ENCODE results near the gene RPSA.
"Not testable (repeated sequence)": the region's sequence is repeated elsewhere in the genome, so short reads cannot be mapped to it uniquely, and the experiment has no call there.

Gene RPSA

DNA sequence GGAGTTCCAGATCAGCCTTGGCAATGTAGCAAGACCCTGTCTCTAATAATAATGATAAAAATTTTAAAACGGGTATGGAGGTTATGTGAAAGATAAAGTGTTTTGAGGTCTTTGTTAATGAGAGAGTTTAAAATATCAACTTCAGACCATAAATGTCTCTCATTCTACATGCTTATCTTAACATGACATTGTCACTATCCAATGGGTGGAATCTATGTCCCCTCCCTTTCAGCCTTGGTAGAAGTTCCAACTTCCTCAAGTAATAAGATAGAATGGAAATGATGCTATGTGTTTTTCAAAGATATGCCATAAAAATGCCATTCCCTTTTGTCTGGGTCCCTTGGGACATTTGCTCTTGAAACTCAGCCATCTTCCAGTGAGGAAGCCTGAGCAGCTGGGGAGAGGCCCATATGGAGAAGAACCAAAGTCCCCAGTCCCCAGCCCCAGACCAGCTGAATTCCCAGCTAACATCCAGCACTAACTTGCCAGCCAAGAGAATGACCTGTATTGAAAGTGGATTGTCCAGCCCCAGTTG is 17.0 kb downstream of the RPSA start:
- no peak for DNase-seq

DNA sequence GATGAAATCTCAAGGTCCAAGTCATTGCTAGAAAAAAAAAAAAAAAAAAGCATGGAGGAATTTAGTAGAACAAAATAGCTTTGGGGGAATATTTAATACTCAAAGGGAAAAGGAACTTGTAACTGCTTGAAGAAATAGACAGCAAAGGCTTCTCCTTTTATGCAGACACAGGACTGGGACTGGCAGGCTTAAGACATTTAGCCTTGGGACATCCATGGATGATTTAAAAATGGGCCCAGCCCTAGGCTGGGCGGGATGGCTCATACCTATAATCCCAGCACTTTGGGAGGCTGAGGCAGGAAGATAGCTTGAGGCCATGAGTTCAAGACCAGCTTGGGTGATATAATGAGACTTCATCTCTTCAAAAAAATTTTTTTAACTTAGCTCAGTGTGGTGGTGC is 19.8 kb downstream of the RPSA start:
- no peak for DNase-seq

DNA sequence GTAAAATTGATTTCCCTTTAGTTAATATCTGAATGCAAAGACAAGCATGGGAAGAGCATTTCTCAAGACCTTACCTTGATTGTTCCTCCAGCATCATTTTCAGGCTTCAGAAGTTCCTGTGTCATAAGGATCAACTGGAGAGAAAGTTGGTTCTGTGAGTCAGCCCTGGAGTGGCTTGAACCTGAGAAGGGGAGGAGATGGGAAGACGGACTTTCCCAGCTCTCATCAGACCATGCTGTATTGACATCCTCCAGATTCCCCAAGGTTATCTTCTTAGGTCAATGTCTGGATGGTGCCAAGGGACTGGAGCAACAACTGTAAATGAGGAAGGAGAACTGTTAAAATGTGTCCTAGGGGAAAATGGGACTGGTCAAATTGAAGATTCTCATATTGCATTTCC is 21.0 kb downstream of the RPSA start:
- DNase-seq, result no peak

DNA sequence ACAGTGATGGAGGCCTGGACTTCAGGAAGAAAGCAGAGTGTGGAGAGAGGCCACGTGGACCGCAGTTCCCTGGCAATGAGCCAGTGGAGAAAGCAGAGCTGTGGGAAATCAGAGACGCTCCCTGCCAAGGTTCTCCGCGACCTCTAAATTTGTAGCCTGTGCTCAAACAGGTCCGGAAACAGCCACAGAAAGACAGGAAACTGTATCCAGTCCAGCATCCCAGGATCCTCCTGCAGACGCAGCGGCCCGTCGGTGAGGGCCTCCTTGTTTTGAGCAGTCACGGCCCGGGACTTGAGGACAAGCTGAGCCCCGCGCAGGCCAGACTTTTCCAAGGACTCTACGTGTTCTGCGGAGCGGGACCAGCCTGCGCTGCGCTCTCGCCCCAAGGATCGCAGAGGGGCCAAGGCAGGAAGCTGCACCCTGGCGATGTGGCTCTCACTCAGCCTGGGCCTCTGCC is 22.3 kb downstream of the RPSA start:
- DNase-seq, result no peak

DNA sequence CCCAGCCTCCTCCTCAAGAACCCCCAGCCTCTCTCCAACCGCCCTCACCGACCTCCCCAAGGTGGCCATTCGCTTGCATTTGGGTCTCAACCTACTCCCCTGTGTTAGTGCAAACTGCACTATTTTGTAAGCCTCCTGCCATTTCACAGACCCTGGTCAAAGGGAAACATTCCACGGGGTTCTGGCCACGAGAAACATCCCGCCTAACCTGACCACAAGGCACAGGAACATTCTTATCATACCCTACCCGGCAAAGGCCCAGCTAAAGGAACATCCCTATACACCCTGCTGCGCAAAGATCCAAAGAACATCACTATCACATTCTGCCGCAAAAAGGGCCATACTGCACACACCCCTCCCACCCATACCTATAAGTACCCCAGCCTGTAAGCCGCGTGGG is 22.9 kb downstream of the RPSA start:
- no peak for DNase-seq

DNA sequence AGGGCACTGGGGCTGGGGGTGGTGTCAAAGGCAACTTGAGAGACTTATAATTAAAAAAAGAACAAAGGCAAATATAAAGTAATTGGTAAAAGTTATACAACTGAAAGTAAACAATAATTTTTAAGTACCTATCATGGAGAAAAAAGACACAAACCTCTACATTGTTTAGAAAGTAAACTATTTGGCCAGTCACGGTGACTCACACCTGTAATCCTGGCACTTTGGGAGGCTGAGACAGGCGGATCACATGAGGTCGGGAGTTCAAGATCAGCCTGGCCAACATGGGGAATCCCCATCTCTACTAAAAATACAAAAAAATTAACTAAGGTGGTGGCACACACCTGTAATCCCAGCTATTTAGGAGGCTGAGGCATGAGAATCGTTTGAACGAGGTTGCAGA is 25.8 kb downstream of the RPSA start:
- no peak for DNase-seq

DNA sequence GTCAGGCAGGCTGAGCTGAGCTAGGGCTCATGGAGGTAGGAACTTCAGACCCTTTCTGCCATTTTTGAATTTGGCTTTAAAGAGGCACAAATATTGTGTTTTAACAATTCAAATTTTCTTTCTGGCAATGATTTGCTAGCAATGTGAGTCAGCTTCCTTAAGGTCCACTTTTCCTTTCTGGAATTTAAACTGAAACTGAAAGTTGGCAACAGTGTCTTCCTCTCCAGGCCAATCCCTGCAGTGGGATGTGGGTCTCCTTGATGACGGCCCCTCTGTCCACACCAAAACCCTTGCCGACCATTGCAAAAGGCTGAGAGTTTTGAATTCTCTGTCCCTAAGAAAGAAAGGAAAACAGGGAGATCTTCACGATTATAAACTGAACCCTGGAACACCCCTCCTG is 27.1 kb downstream of the RPSA start:
- DNase-seq, result no peak

DNA sequence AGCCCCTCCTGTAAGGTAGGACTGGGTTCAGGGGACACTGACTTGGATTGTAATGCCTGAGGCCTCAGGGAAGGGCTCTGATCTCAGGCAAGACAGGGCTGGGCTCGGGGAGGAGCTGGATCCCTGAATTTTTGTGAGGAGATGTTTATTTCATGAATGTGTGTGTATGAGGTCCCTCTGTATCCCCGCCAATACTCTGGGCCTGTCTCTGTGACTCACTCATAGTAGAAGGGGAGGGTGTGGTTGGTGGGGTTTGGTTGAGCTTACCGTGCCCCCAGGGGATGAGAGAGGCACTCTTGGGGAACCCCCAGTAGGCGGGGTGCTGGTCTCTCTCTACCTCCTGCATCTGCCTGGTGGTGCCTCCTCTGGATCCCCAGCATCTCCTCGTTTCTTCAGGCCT is 28.1 kb downstream of the RPSA start:
- no peak for DNase-seq

DNA sequence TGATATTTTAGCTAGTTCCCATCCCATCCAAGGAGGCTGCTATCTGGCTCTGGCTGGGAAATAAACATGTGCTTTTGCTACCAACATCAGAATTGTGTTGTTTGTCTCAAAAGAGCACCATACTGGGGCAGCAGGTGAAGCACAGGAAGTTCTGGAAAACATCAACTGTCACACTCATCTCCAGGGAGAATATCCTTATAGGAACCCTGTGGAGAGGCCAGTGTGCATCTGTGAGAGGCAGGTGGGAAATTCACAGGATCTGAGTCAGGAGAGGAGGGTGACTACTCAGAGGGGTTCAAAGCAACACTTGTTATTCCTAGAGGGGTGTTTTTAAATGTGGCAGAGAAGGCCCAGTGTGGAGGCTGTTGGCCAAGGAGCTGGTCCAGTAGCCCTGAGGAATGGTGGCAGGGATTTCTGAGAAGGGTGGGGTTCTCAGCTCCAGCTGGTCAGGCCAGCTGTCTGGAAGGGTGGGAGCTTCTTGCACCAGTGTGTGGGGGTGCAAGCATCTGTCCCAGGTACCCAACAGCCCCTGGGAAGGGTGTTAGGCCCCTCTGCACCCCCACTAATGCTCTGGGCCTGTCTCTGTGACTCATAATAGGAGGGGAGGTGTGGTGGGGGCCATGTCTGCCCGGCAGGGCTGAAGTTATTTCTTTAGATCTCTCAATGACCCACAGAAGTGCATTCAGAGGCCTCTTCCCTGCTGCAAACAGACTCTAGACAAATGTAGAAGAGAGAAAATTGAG is 28.7 kb downstream of the RPSA start:
- no peak for DNase-seq

DNA sequence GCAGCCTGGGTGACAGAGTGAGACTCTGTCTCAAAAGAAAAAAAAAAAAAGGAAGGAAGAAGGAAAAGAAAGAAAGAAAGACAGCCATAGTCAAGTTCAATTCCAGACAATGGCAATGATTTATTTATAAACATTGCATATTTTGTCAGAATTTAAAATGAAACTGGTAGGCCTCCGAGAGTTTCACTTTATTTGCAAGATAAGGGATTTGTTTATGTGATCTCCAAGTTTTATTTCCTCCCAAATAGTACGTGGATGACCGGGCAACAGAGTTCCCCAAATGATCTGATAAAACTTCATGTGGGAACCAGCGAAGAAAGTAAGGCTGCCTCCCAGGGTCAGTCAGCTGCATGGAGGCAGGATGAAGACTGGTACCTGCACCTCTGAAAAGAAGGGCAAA is 32.4 kb downstream of the RPSA start:
- no peak for DNase-seq

DNA sequence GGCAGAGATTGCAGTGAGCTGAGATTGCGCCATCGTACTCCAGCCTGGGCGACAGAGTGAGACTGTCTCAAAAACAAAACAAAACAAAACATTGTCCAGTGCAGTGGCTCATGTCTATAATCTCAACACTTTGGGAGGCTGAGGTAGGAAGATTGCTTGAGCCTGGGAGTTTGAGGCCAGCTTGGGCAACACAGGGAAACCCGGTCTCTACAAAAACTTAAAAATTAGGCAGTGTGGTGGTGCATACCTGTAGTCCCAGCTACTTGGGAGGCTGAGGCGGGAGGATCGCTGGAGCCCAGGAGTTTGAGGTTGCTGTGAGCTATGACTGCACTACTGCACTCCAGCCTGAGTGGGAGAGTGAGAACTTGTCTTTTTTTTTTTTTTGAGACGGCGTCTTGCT is 33.8 kb downstream of the RPSA start:
- no peak for DNase-seq

DNA sequence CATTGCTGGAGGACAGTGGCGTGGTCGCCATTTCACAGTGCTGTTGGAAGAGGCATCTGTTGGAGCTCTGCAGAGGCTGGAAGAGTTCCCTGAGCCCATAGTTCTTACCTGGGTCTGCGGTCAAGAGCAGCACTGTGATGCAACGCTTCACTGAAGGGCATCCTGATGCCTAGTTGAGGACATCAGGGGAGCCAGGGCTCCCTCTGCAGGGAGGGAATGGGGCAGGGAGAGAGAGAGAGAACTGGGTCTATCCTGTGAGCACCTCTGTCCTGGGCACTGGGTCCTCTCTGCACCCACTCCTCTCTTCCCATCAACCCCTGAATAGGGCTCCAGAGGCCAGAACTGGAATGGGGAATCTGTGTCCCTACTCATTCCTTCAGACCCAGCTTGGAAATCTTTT is 37.0 kb downstream of the RPSA start:
- DNase-seq, result no peak

DNA sequence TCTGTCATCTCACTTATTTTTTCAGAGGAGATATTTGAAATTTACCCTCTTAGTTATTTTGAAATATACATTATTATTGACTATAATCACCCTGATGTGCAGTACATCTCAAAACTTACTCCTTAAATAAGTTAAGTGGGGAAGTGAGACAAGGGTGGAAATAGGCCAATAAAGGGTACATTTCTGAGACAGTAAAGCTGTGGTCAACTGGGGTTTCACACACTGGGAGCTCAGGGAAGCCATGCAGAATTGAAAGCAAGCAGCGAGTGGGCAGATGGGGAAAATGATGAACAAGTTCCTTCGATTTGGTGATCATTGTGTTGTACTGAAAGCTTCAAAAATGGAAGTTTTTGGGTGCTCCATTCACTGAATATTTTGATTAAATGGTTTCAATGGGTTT is 39.4 kb downstream of the RPSA start:
- DNase-seq, result no peak

DNA sequence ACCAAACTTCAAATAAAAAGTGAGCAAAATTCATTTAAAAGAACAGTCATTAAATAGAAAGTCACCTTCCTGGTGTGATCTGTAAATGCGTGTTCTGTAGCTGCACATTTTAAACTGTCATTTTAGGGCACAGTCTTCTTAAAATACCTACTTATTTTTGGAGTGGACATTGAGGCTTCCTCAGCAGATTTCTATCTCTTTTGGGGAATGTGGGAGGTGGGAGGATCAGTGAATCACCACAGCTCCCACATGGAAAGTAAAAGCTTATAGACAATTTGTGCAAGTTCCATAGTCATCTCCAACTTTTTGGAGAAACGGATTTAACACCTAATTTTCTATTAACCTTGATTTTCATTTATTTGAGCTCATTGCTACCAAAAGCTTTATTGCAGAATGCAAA is 39.9 kb downstream of the RPSA start:
- DNase-seq, result no peak

DNA sequence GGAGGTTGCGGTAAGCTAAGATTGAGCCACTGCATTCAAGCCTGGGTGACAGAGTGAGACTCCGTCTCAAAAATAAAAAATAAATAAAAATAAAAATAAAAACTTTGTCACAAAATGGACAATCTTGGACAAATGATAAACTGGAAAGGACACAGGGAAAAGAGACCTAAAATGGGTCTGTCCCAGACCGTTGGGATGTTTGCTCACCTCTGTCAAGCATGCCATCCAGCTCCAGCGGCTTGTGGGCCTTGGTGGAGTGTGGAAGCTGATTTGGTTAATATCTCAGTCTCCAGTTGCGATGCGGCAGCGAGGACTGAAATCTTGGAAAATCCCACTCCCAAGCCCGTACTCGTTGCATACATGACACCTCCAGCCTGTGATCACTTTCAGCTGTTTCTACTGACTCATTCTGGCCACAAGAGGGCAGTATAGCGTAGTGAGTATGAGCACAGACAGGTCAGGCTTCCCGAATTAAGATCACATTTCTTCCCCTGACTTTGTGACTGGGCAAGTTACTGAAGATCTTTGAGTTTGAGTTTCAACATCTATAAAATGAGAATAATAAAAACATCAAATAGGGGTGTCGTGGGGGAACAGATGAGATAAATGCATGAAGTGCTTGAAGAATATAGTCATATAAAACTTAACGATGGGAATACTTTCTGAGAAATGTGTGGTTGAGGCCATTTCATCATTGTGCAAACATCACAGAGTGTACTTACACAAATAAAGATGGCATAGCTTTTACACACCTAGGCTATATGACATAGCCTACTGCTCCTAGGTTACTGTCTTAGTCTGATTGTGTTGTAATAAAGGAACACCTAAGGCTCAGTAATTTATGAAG is 41.3 kb downstream of the RPSA start:
- no peak for DNase-seq

DNA sequence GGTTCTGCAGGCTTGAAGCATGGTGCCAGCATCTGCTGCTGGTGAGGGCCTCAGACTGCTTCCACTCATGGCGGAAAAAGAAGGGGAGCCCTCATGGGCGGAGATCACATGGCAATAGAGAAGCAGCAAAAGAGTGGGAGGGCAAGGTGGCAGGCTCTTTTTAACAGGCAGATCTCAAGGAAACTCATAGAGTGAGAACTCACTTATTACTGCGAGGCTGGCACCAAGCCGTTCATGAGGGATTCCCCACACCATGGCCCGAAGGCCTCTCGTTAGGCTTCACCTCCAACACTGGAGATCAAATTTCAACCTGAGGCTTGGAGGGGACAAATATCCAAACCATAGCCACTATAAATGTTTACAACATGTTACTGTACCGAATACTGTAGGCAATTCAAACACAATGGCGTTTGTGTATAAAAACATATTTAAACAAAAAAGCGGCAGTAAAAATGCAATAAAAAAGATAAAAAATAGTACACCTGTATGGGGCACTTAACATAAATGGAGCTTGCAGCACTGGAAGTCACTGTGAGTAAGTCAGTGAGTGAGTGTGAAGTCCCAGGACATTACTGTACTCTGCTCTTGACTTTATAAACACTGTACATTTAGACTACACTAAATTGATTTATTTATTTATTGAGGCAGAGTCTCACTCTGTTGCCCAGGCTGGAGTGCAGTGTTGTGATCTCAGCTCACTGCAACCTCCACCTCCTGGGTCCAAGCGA is 42.1 kb downstream of the RPSA start:
- no peak for DNase-seq

DNA sequence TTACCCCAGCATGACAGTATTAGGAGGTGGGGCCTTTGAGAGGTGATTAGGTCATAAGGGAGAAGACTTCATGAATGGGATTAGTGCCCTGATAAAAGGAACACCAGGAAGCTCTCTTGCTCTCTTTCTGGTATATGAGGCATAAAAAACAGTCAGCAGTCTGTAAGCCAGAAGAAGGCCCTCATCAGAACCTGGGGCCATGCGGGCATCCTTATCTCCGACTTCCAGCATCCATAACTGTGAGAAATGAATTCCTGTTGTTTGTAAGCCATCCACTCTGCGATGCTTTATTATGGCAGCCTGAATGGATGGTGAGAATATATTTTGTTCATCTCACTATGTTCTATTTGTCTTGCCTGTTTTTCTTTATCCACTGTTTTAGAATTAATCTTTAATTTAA is 43.3 kb downstream of the RPSA start:
- DNase-seq, result no peak

DNA sequence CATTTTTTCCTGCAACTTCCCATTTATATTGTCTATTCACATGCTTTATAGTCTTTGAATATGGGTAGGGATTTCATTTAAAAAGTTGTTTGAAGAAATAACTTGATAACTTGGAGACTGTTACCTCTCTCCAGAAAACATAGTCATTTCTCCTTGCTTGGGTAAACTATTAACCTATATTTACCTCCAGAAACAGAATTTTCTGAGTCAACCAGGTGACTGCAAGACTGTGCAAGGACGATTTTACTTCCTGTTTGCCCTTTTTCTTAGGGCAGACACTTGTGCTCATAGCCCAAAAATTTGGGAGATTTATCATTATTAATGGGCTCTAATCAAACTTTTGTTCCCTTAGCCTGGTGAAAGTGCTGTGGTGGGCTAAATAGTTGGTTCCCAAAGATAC is 46.6 kb downstream of the RPSA start:
- no peak for DNase-seq

DNA sequence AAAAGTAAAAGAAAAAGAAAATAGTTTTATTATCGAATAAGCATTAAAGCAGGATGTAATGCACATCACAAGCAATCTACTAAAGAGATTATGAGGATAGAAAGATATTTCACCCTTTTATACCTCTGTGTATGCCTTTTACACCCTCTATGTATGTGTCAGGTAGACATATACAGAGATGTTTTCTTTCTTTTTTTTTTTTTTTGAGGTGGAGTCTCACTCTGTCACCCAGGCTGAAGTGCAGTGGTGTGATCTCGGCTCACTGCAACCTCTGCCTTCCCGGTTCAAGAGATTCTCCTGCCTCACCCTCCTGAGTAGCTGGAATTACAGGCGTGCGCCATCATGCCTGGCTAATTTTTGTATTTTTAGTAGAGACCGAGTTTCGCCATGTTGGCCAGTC is 47.4 kb downstream of the RPSA start:
- DNase-seq, result not testable (repeated sequence)

DNA sequence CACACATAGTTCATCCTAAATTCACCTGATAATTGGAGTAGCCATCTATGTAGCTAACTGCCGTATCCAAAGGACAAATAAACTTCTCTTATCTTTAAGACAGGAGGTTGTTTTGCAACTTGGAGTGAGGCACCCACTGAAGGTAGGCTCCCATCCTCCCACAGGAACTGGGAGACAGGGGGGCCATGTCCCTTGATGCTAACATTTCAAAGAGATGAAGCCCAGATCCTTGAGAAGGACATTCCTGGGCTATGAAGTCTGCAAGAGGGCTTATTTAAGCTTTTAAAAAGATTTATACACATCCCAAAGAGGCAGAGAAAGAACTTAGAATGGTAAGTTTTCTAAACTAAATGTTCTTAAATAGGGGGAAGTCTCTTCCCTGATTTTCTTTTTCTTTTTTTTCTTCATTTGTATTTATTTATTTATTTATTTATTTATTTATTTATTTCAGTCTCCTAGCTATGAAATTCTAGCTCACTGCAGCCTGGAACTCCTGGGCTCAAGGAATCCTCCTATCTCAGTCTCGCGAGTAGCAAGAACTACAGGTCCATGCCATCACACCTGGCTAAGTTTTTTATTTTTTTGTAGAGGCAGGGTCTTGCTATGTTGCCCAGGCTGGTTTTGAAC is 48.2 kb downstream of the RPSA start:
- DNase-seq, result no peak

DNA sequence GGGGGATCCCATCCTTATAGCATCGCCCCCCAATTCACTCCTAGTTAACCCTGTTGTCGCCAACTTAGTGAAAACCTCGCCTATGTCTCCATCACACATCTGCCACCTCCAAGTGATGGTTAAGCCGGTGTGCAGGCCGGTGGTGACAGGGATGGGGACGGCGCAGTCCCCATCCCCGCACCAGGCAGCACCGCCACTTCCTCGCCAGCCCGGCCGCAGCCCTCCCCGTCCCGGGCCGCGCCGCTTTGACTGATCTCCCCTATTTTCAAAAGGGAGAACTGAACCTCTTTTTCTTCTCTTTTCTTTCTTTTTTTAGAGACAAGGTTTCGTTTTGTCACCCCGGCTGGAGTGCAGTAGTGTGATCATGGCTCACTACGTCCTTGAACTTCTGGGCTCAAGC is 49.6 kb downstream of the RPSA start:
- no peak for DNase-seq

DNA sequence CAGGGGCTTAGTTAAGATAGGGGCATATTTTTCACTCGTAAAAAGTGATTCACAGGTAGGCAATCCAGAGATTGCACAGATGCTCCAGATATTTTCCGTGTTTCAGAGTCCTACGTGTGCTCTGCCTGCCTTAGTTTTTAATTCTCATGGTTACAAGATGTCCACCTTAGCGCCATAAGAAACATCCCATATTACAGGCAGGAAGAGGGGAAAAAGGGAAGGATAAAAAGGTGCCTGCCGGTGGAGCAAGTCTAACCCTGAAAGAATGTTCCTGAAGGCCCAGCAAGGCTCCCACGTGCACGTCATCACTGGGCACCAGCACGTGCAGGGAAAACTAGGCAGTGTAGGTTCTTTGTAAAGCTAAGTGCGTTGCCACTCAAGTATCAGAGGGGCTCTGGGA is 50.8 kb downstream of the RPSA start:
- DNase-seq, result no peak

DNA sequence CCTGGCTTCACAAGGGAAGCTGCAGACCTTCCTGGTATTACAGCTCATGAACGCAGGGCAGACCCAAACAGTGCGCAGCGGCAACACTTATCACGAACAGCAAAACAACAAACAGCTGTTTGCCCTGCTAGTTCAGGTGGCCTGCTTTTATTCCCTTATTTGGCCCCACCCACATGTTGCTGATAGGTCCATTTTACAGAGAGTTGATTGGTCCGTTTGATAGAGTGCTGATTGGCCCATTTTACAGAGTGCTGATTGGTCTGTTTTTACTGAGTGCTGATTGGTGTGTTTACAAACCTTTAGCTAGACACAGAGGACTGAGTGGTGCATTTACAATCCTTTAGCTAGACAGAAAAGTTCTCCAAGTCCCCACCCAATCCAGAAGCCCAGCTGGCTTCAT is 52.1 kb downstream of the RPSA start:
- DNase-seq, result not testable (repeated sequence)
